SK-N-SH (cell line): ENCODE results near the gene TEX13C. TPM values are rescaled to one million over a fixed set of nuclear protein-coding genes. Genes with fewer than 3 reads are reported as not detected.
"Not testable (repeated sequence)": the region's sequence is repeated elsewhere in the genome, so short reads cannot be mapped to it uniquely, and the experiment has no call there.

Experiments used
- CTCF ChIA-PET: fragments of 300-600, 350-600 bp; formaldehyde crosslinking; extraction: SDS; loops from one replicate; lab custom pipeline; 2021; lab: Yijun Ruan, JAX
- POLR2A ChIA-PET: fragments of 350-600 bp; sonication (Branson Sonifier 250); formaldehyde crosslinking; extraction: SDS; loops from one replicate; lab custom pipeline; 2020; ENCODE audit warnings: antibody characterized with exemption, inconsistent platforms; lab: Yijun Ruan, JAX
- DNase-seq: peaks from one replicate; pipeline ENCODE4 v3.0.0; 2012
- H2AFZ ChIP-seq: fragments of 200-600 bp; sonication (generic); 2 replicates; pipeline ENCODE4 v1.8.1; 2016; ENCODE audit warnings: antibody characterized with exemption, mild to moderate bottlenecking, low read depth
- H3F3A ChIP-seq: fragments of 200-600 bp; sonication (generic); replicated peaks from 2 replicates; pipeline ENCODE3; 2016; ENCODE audit warnings: antibody characterized with exemption, mild to moderate bottlenecking; ENCODE audit not compliant: insufficient read depth
- H3K27ac ChIP-seq, 2 experiments: fragments of 200-500 bp in 1 of 2; fragments of 200-600 bp in 1 of 2; sonication (Bioruptor generic) in 1 of 2; sonication (generic), shearing (Covaris generic) in 1 of 2; 2 replicates each; pipeline versions ENCODE4 v1.5.1 to v1.6.1; 2014 to 2016; ENCODE audit warnings: low read depth in 2 of 2, inconsistent platforms in 1 of 2, low read length in 1 of 2, mild to moderate bottlenecking in 1 of 2, mixed read lengths in 1 of 2
- H3K27me3 ChIP-seq: fragments of 200-600 bp; sonication (generic), shearing (Covaris generic); 2 replicates; pipeline ENCODE4 v1.6.1; 2016; ENCODE audit warnings: mixed run types; ENCODE audit not compliant: insufficient read depth
- H3K36me3 ChIP-seq, 2 experiments: fragments of 200-500 bp in 1 of 2; fragments of 200-600 bp in 1 of 2; sonication (Bioruptor generic) in 1 of 2; sonication (generic) in 1 of 2; replicated peaks in 1 of 2; 2 replicates each; pipeline versions ENCODE3 to v1.5.1; 2014 to 2016; ENCODE audit warnings: low read length in 1 of 2, mild to moderate bottlenecking in 1 of 2; ENCODE audit not compliant: insufficient read depth in 2 of 2, control insufficient read depth in 1 of 2
- H3K4me1 ChIP-seq, 2 experiments: fragments of 200-500 bp in 1 of 2; fragments of 200-600 bp in 1 of 2; sonication (Bioruptor generic) in 1 of 2; sonication (generic), shearing (Covaris generic) in 1 of 2; 2 replicates each; pipeline versions ENCODE4 v1.5.1 to v1.6.1; 2014 to 2016; ENCODE audit warnings: low read depth in 1 of 2, low read length in 1 of 2, mixed run types in 1 of 2; ENCODE audit not compliant: insufficient read depth in 2 of 2, control insufficient read depth in 1 of 2
- H3K4me2 ChIP-seq: fragments of 200-600 bp; sonication (generic), shearing (Covaris generic); 2 replicates; pipeline ENCODE4 v1.6.1; 2017; ENCODE audit warnings: mixed run types
- H3K4me3 ChIP-seq, 2 experiments: fragments of 200-500 bp in 1 of 2; fragments of 200-600 bp in 1 of 2; sonication (Bioruptor generic) in 1 of 2; sonication (generic), shearing (Covaris generic) in 1 of 2; 2 replicates each; pipeline versions ENCODE4 v1.5.1 to v1.8.1; 2014 to 2016; ENCODE audit warnings: low read depth in 2 of 2, inconsistent platforms in 1 of 2, low read length in 1 of 2, mild to moderate bottlenecking in 1 of 2, mixed read lengths in 1 of 2, moderate library complexity in 1 of 2
- H3K79me2 ChIP-seq: fragments of 200-600 bp; sonication (generic); 2 replicates; pipeline ENCODE4 v1.8.1; 2017; ENCODE audit warnings: mild to moderate bottlenecking; ENCODE audit not compliant: insufficient read depth
- H3K9ac ChIP-seq: fragments of 200-600 bp; sonication (generic); 2 replicates; pipeline ENCODE4 v1.6.1; 2017; ENCODE audit warnings: mixed run types
- H3K9me2 ChIP-seq: fragments of 200-600 bp; sonication (generic); 2 replicates; pipeline ENCODE4 v1.6.1; 2017; ENCODE audit warnings: mixed run types
- H3K9me3 ChIP-seq: fragments of 200-600 bp; sonication (generic); 2 replicates; pipeline ENCODE4 v1.6.1; 2017; ENCODE audit warnings: mixed run types, mild to moderate bottlenecking, moderate library complexity
- H4K20me1 ChIP-seq: fragments of 200-600 bp; sonication (generic); 2 replicates; pipeline ENCODE4 v1.6.1; 2017; ENCODE audit warnings: mild to moderate bottlenecking, mixed run types; ENCODE audit not compliant: insufficient read depth
- CHD2 ChIP-seq: fragments of 150-350 bp; IDR thresholded peaks from 2 replicates; pipeline ENCODE4 v1.6.1; 2018; ENCODE audit warnings: low read length; ENCODE audit not compliant: partially characterized antibody
- ELF1 ChIP-seq: IDR thresholded peaks from 2 replicates; pipeline ENCODE4 v1.4.0; 2012
- EP300 ChIP-seq, 2 experiments: IDR thresholded peaks; 2 replicates each; pipeline versions ENCODE4 v1.4.0 to v1.6.1; 2012; ENCODE audit warnings: borderline replicate concordance in 1 of 2, low read depth in 1 of 2, low read length in 1 of 2
- EZH2phosphoT487 ChIP-seq: fragments of 200-600 bp; sonication (generic); IDR thresholded peaks from 2 replicates; pipeline ENCODE4 v1.6.1; 2017; ENCODE audit warnings: low read depth, mixed run types, mild to moderate bottlenecking, antibody characterized with exemption, moderate library complexity, borderline replicate concordance
- GABPA ChIP-seq: IDR thresholded peaks from 2 replicates; pipeline ENCODE4 v1.4.0; 2012; ENCODE audit warnings: low read depth, mild to moderate bottlenecking
- GATA2 ChIP-seq: sonication (generic); formaldehyde crosslinking; IDR thresholded peaks from 2 replicates; pipeline ENCODE4 v1.5.0; 2020; ENCODE audit warnings: mild to moderate bottlenecking, missing genetic modification reagents
- JUND ChIP-seq: IDR thresholded peaks from 2 replicates; pipeline ENCODE4 v1.4.0; 2012
- MAX ChIP-seq: IDR thresholded peaks from 2 replicates; pipeline ENCODE4 v1.4.0; 2012; ENCODE audit warnings: low read depth
- POLR2AphosphoS5 ChIP-seq: IDR thresholded peaks from 2 replicates; pipeline ENCODE4 v1.6.1; 2012; ENCODE audit warnings: low read depth, low read length
- RCOR1 ChIP-seq: fragments of 150-350 bp; IDR thresholded peaks from 2 replicates; pipeline ENCODE4 v1.6.1; 2017; ENCODE audit warnings: antibody characterized with exemption, low read length
- REST ChIP-seq: IDR thresholded peaks from 2 replicates; pipeline ENCODE4 v1.6.1; 2012; ENCODE audit warnings: mild to moderate bottlenecking, low read depth, low read length, moderate library complexity
- TAF1 ChIP-seq: IDR thresholded peaks from 2 replicates; pipeline ENCODE4 v1.6.1; 2012; ENCODE audit warnings: low read depth, mild to moderate bottlenecking, low read length, moderate library complexity, borderline replicate concordance
- YY1 ChIP-seq: IDR thresholded peaks from 2 replicates; pipeline ENCODE4 v1.4.0; 2012; ENCODE audit warnings: low read depth, mild to moderate bottlenecking
- ZBTB33 ChIP-seq: IDR thresholded peaks from 2 replicates; pipeline ENCODE4 v1.4.0; 2012; ENCODE audit warnings: low read depth, borderline replicate concordance
- WGBS: methylation state at CpG from one replicate; pipeline ENCODE4 v1.1.6; 2017; ENCODE audit warnings: low lambda C conversion rate; 5-methylcytosine and 5-hydroxymethylcytosine counted together
- polyA plus RNA-seq, 3 experiments: library from polyadenylated mRNA; depleted of rRNA; stranded (reverse); fragments of >200 nt; gene quantifications; 2 replicates each; pipeline ENCODE4 v1.2.3, GENCODE V29; 2012
- TF ChIP-seq, protein P1 (sequence below): IDR thresholded peaks from 2 replicates; pipeline ENCODE4; 2012

TEX13C gene
- polyA plus RNA-seq, 1 of the 3 experiments (the other 2 are of a cell fraction) = 0.16 TPM

GRCh38 chrX:125308653-125309052 lies 11.0 kb upstream of the TEX13C start (continued):
- TF ChIP-seq REST (no peak), ELF1 (no peak), JUND (no peak)

DNA sequence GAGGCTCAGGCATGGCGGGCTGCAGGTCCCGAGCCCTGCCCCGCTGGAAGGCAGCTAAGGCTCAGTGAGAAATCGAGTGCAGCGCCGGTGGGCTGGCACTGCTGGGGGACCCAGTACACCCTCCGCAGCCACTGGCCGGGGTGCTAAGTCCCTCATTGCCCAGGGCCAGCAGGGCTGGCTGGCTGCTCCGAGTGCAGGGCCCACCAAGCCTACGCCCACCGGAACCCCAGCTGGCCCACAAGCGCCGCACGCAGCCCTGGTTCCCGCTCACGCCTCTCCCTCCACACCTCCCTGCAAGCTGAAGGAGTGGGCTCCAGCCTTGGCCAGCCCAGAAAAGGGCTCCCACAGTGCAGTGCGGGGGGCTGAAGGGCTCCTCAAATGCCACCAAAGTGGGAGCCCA lies 505 bp upstream of the TEX13C start:
- H3K9me2 ChIP-seq, H3K36me3 ChIP-seq, H3F3A ChIP-seq, H3K9me3 ChIP-seq, DNase-seq, H3K4me1 ChIP-seq, H3K4me3 ChIP-seq, H3K79me2 ChIP-seq, H3K27ac ChIP-seq, H3K4me2 ChIP-seq, H3K9ac ChIP-seq, H2AFZ ChIP-seq, H4K20me1 ChIP-seq, H3K27me3 ChIP-seq, POLR2A ChIA-PET: not testable (repeated sequence)
- no CpG with 5 or more reads among the region's 17 CpGs for WGBS
- CTCF ChIA-PET = interaction anchor here (0.6 kb wide), 1 partner anchor 10 kb away, joined by 3 read pairs; no protein-coding TSS in a partner anchor

- DNase-seq = no peak
- WGBS = no CpG with 5 or more reads among the region's 2 CpGs
- H3K79me2 ChIP-seq = no peaks in the 10 kb centered on the region
- no peak overlapping the region for H3K9ac ChIP-seq
- H3F3A ChIP-seq = no peaks in the 10 kb centered on the region
- H2AFZ ChIP-seq = no peak overlapping the region
- no peak overlapping the region for H3K27ac ChIP-seq
- no peak overlapping the region for H3K4me3 ChIP-seq
- no peak overlapping the region for H3K4me2 ChIP-seq
- CTCF ChIA-PET = no interaction called here
- no peaks in the 10 kb centered on the region for H3K9me3 ChIP-seq
- H4K20me1 ChIP-seq = no peaks in the 10 kb centered on the region
- POLR2A ChIA-PET = no interaction called here
- H3K4me1 ChIP-seq = no peaks in the 10 kb centered on the region
- no peaks in the 10 kb centered on the region for H3K9me2 ChIP-seq
- H3K36me3 ChIP-seq = no peaks in the 10 kb centered on the region
- no peaks in the 10 kb centered on the region for H3K27me3 ChIP-seq
- TF ChIP-seq, protein P1, sequence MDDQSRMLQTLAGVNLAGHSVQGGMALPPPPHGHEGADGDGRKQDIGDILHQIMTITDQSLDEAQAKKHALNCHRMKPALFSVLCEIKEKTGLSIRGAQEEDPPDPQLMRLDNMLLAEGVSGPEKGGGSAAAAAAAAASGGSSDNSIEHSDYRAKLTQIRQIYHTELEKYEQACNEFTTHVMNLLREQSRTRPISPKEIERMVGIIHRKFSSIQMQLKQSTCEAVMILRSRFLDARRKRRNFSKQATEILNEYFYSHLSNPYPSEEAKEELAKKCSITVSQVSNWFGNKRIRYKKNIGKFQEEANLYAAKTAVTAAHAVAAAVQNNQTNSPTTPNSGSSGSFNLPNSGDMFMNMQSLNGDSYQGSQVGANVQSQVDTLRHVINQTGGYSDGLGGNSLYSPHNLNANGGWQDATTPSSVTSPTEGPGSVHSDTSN = no peak
- TF ChIP-seq POLR2AphosphoS5 = no peak
- no peak for TF ChIP-seq GABPA
- TF ChIP-seq JUND = no peak
- TF ChIP-seq RCOR1 = no peak
- no peak for TF ChIP-seq EP300 (IDR thresholded peaks at IDR 0.05; ENCODE audit: borderline replicate concordance in 1 of 2, low read depth in 1 of 2, low read length in 1 of 2)
- TF ChIP-seq TAF1 = no peak
- no peak for TF ChIP-seq YY1
- TF ChIP-seq MAX = no peak
- TF ChIP-seq CHD2 = no peak
- no peak for TF ChIP-seq REST
- TF ChIP-seq GATA2 = no peak
- TF ChIP-seq ELF1 = no peak
- no peak for TF ChIP-seq EZH2phosphoT487
- TF ChIP-seq ZBTB33 = no peak
These were observed 2.8 kb downstream of the TEX13C start for GRCh38 chrX:125322431-125322830.
